Germinal center (tissue), 1 donor: ENCODE measurements around the gene RIMS3.
"Not testable (repeated sequence)": the region's sequence is repeated elsewhere in the genome, so short reads cannot be mapped to it uniquely, and the experiment has no call there.

Experiments
- DNase-seq: peaks from one replicate; pipeline ENCODE4 v3.0.0; 2012; ENCODE audit warnings: mixed read lengths, low spot score

The RIMS3 gene

GRCh38 chr1:40593449-40594186 lies 71.9 kb downstream of the RIMS3 start:
- DNase-seq, result no peak

- peak; percentile 16 for DNase-seq
Measured at GRCh38 chr1:40592107-40592803, 73.2 kb downstream of the RIMS3 start.

- DNase-seq, result no peak
Measured at GRCh38 chr1:40588586-40588985, 76.9 kb downstream of the RIMS3 start.

- DNase-seq, result no peak
Measured at GRCh38 chr1:40583980-40584379, 81.5 kb downstream of the RIMS3 start.

- no peak for DNase-seq
Measured at GRCh38 chr1:40582116-40582515, 83.4 kb downstream of the RIMS3 start.

- DNase-seq, result no peak
Measured at GRCh38 chr1:40575336-40575735, 90.1 kb downstream of the RIMS3 start.

- DNase-seq, result not testable (repeated sequence)
Measured at GRCh38 chr1:40574805-40575204, 90.7 kb downstream of the RIMS3 start.
